GM20431 (cell line): ENCODE data around the gene ZFHX3.

Source experiments
- in situ Hi-C: fragments of 300-500 bp; cut with MseI, MboI; formaldehyde crosslinking; loops from one replicate; pipeline ENCODE4 v1.15.0; 2020; ENCODE audit warnings: low sequenced_read_pairs; ENCODE audit not compliant: unreplicated experiment

ZFHX3 gene

DNA sequence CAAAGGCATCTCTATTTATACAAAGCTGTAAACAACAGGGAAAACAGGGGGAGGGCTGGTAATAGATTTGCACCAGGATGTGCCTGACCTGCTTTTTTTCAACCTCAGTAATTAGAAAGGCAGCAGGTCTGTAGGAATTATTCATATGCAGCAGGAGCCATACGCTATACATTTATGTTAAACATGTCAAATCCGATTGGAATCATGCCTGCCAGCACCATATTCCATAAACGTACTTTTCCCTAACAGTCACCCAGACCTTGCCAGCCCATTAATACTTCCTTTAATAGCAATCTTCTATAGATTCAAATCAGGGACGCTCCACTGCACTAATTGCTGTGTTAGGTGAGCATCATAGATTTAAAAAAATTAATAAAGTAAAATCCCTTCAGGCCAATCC lies 223.9 kb downstream of the ZFHX3 start:
- in situ Hi-C loops: no loop called here

DNA sequence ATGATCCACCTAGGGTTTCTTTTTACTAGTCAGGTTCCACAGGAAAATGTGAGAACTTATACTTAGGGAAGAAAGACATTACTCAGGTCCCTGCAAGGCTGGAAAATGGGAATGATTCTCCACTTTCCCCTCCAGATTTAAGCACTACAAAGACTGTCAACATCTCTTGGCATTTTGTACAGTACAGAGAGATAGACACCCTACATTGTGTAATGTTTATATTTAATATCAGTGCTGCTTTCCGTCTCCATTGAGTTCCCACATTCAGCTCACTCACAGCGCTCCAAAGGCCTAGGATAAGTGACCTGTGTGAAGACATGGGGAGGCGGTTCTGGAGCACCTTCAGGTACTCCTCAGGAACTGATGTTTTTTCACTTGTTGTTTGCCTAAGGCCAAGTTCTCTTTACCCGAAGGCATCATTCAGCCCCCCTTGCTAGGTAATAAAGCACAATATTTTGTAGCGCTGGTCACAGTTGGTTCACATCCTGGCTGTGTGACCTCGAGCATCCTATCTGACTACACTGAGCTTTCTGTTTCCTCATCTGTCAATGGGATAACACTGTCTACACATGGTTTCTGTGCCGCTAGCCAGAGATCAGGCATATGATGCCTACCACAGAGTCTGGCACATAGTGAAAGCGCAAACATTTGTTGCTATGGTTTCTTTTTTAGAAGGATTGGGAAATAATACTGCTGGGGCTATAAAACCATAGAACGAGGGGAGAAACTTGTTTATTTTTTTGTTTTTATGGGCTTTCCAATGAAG lies 226.6 kb downstream of the ZFHX3 start:
- in situ Hi-C loops: no loop called here

DNA sequence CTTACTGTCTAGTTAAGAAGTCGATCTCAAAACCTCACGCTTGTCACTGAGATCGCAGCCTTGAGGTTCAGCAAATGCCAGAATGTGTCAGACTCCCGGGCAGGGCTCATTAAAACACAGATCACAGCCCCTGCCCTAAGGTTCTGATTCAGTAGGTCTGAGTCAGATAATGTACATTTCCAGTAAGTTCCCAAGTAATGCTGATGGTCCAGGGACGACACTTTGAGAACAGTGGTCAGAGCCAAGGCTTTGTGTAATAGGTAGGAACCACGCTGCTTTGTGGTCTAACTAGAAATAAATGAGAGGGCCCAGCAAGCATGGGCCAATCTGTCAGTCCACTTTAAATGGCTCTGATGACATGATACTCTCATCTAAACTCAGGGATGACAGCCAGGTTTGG lies 228.6 kb downstream of the ZFHX3 start:
- in situ Hi-C loops: no loop called here

DNA sequence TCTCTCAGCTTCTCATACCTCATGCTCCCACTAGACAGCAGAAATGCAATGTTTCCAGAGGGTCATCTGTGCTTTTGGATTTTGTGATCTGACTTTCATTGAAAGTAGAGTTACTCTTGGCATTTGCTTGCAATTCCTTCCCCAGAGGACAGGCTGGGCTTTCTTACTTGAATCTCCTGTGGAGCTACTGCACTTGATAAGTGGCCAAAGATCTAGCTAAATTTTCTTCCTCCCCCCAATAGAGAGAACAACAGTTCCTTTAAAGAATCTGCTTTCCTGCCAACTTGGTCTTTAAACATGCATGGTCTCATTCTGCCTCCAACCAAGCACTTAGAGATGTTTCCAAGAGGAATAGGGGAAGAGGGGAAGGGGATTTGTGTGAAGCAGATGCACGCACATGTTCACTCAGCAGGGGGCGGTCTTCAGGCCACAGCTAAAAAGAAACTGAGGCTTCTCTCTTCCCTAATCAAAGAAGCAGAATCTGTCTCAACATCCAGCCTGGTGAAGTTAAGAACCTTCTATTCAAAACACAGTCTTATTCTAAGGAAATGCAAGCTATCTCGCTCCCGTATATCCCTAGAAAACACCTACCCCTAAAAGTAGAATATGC lies 229.6 kb downstream of the ZFHX3 start:
- in situ Hi-C loops: no loop called here

DNA sequence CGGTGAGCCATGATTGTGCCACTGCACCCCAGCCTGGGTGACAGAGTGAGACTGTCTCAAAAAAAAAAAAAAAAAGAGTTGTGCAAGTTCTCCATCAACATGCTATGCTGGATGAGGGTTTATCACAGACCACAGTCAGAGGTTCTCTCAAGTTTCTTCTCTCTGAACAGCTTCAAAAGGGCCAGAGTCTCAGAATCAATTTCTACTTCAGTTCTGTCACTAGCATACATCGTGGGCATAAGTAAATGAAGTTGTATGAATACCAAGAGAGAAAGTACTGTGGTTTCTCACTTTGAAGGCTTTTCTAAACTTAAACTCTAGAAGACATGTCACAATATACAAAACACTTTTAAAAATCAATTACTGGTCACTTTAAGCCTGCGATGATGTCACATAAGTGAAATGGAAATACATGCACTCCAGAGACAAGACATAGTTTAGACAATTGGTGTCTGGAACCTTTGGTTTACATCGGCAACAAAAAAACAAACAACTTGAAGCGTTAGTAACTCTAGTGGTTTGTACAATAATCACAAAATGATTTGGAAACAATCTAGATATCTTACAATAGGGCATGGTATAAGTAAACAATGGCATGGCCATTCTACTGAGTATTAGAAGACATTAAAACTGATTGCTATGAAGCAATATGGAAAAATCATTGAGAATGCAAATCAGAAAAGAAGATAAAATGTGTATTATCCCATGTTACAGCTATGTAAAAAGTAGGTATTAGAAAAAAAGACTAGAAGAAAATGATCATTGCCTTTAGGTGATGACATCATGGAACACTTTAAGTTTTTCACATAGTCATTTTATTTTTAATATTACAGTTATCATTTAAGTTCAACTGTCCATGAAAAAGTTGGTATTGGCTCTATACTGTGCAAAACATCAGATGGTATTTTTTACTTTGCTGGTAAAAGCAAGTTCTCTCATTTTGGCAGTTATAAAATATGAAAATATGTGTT lies 232.3 kb downstream of the ZFHX3 start:
- in situ Hi-C loops: no loop called here

DNA sequence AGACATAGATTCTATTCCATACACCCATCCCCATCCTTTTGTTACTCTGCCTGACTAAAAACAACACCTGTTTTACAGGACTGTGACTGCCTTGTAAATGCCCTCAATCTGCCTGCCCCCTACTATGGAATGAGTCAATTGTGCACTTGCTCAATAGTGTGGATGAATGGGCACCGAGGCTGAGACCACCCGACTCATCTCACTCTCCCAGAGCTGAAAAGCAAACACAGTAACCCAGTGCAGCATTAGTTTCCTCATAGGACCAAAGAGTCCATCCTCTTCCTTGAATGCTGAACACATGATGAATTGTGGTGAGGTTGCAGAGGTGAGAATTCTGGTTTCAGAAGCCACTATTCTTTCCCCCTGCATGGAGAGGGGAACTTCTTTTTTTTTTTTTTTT lies 233.7 kb downstream of the ZFHX3 start:
- in situ Hi-C loops: no loop called here

DNA sequence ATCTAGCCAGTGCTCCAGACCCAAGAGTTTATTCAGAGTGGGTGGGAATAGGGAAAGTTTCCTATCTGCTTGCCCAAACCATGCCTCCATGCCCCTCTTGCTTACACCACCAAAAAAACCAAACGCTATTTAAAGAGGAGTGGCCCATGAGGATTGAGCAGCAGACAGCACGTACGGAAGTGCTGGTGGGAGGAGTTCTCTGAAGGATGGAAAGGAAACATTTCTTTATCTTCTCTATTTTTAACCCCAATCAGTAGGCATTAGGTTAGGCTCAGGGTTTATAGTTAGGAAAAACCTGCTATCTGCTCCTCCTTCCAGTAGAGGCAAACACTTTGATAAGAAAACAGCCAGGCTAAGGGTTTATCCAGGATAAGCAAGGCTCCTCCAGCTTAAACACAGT lies 235.3 kb downstream of the ZFHX3 start:
- in situ Hi-C loops: no loop called here

DNA sequence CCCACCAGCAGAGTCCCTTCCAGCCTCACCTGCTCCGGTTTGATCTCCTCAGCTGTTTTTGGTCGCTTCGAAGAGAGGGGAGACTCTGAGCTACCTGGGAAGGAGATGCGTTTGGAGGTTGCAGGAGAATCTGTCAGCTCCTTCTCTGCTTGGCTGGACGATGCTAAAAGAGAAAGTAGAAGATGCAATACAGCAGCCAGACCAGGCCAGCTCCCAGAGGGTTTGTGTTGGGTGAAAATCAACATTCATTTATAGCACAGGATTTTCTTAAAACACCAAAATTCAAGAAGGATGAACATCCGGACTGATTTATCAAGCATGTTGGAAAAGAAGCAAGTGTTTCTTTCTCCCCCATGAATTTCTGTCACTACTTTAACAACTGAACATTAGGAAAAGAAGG lies 236.1 kb downstream of the ZFHX3 start:
- in situ Hi-C loops: no loop called here

DNA sequence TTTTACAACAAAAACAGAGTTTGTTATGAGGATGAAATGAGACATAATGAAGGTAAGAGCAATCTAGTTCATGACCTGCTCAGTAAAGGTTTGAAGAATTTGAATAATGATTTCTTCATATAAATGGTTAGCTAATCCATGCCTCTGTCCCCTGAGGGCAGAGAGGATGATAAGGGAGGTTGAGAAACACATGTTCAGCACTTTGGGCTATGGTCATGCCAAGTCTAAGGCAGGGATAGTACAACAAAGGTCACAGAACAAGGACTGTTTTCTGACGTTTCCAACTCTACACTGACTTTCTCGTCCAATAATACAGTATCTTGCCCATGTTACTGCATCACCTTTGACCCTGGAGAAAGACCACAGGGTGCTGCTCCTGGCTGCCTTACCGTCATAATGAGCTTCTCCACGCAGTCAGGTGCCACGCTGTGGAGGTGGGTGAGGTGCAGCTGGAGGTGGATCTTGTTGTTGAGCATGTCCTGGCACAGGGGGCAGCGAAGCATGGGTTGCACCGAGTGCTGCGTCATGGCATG lies 236.7 kb downstream of the ZFHX3 start:
- in situ Hi-C loops: no loop called here

DNA sequence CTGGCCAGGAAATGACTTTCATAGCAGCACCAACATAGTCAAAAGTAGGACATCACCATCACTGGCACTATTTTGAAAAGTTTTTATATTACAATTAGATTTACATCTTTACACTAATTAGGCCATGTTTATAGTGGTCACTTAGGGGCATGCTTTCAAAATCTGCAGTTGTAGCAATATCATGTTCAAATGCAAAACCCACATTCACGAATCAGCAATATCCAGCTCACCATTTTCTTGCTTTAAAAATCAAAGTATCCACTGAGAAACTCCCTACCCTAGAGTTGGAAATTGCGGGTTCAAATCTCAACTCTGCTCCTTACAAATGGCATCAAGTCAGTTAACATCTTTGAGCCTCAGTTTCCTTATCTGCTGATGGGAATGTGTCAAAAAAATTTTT lies 237.4 kb downstream of the ZFHX3 start:
- in situ Hi-C loops: no loop called here

DNA sequence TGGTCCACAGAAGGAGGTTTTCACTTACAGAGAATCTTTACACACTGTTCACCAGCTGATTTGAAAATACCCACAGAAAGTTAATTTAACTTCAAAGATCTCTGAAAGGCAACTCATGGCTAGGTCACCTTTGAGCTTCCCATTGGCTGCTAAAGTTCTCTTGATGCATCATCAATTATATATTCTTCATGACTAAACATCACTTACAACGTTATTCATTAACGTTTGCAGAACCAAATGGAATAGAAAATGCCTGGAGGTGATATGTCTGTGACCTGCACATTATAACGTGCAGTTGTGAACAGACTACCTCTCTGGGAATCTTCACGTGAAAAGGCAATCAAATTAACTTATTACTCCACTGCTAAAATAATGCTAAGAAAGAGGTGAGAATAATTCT lies 238.5 kb downstream of the ZFHX3 start:
- in situ Hi-C loops: no loop called here

DNA sequence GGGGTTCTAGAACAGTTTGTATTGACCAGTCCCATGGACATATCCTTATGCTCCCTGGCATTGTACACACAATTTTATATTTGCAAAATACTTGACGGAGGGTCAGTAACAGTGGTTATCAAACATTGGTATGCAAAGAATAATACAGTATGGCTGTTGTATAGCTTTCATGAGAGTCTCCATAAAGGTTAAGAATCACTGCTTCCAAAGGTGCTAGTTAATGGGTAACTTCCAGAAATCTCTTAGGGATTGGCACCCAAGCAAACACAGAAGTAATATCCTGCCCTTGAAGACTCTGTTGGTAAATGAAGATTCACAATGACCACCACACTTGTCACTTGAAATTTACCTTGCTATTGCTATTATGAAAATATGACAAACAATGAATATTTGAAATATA lies 239.2 kb downstream of the ZFHX3 start:
- in situ Hi-C loops: no loop called here

DNA sequence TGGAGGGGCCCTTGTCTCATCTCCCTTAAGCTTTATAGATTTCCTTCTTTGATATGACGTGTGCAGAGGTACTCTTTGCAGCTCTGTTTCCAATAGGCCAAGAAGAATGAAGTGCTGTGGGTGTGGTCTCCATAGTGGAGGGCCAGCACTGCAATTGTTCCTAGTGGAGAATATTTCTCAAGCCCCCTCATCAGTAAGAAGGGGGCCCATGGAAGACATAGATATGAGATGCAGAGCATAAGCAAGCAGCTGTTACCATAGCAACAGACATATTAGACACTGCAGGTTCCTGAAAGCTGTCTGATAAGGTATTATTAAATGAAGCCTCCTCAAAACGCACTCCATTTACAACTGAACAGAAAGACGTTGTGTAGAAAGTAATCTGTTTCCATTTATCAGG lies 240.7 kb downstream of the ZFHX3 start:
- in situ Hi-C loops: no loop called here

DNA sequence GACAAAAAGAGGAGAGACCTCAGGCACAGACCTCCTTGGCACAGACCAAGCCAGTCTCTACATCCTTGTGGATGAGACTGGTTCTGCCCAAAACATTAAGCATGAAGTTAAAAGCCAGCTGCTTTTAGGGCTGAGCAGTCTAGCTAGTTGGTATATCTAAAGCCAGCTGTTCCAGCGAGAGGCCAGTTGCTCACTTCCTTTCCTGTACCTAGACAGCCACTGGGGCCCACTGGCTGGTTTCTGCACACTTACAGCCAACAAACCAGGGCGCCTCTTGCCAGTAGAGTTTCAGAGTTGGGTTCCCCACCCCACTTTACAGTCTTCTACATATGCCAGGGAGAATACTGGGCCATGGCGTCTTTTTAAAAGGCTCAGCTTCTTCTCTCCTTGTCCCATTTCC lies 242.4 kb downstream of the ZFHX3 start:
- in situ Hi-C loops: no loop called here

DNA sequence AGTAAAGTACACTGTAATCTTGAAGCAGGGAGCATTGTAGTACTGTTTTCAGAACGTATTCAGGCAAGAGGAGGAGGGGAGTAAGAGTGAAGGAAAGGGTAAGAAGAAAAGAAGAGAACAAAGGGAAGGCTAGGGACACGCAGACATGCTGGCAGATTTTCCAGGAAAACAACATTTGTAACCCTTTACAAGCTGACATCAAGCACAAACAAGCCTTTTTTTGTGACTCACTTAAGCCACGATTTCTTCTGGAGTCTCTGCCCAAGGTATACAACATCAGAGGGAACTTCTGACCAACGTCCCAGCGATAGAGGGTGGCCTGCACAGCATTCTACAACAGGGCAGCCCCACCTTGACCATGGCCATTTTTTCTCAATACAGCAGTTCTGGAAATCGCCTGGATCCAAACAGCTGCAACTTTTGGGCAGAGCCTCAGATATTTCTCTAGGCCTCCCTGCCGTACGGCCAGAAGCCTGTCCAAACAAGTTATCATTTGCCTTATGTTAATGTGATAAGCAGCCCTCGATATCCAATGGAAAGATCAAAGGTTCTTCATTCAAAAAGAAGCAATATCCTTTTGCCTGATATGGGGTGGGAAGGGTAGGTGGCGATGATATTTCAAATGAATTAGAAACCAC lies 247.3 kb downstream of the ZFHX3 start:
- in situ Hi-C loops: no loop called here

DNA sequence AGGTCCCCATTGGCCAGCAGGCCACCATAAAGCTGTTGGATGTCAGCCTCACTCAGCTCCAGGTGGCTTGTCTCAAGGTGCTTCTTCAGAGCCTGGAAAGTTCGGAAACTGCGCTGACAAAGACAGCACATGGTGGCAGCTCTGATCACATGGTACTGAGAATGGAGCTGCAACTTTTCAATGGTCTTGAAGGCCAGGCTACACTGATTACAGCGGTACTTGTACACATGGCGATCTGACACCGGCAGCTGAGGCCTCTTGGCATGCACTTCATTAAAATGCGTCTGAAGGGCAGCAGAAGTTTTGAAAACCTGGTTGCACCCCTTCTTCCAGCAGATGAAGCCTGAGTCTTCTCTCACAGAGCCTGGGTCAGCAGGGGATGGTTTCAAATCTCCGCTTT lies 249.7 kb downstream of the ZFHX3 start:
- in situ Hi-C loops: no loop called here

DNA sequence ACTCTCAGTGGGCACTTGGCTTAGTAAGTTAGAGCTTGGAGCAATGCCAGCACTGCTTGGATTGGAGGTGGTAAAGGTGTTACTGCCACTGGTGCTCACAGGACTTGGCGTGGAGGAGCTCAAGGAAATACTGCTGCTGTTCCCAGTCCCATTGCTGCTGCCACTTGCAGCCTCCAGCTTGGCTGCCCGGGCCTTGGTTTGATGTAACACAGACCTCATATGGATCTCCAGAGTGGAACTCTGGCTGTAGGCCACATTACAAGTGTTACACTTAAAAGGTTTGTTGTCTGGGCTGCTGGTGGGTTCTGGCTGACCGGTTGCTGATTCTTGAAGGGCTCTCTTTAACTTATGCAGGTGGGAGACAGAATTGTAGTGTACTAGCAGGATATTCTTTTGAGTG lies 250.3 kb downstream of the ZFHX3 start:
- in situ Hi-C loops: no loop called here

DNA sequence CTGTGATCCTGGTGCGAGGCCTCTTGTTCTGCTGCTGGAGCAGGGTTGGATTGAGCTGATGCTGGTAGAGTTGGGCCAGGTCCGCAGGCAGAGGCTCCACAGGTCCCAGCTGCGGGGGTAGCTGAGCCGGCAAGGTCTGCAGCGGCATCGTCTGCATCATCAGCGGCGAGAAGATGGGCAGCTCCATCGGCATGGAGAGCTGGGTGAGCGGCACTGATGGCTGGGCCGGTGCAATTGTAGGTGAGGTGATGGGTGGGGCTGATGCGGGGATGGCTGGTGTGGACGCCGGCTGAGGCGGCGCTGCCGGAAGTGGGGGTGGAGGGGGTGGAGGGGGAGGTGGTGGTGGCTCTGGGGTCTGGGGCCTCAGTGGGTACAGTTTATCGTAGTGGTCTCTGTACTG lies 251.7 kb downstream of the ZFHX3 start:
- in situ Hi-C loops: no loop called here

DNA sequence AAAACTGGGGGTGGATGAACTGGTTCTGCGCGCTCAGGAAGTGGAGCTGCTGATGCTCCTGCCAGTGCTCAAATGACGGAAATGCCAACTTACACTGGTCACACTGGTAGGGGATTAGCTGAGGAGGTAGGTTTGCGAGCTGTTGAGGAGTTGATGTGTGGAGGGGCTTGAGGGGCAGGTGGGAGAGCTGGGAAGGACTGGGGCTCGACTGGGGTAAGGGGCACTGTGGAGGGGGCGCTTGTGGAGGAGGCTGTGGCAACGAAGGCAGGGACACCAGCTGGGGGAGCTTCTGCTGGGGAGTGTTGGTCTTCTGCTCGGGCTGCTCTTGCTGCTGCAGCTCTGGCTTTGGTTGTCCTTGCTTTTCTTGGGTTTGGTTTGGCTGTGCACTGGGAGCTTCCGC lies 252.9 kb downstream of the ZFHX3 start:
- in situ Hi-C loops: no loop called here

DNA sequence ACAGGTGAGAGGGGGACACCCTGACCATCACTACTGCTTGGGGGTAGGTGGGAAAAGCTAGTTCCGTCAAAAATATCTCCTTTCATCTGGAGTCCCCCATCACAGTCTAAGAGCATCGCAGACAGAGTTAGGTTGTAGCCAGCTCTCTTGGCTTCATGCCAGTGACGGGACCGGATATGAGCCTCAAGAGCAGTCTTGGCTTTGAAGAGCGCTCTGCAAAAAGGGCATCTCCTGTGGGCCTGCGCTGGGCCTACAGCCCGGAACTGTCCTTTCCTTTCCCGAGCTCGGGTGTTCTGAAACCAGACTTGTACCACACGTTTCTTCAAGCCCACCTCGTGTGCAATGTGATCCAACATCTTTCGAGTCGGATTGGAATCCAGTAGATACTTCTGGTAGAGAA lies 253.6 kb downstream of the ZFHX3 start:
- in situ Hi-C loops: no loop called here
